Heart left ventricle (tissue), 16 donors: ENCODE measurements around the gene IMPDH2. TPM values are rescaled to one million over a fixed set of nuclear protein-coding genes. Genes with fewer than 3 reads are reported as not detected.
A peak's percentile ranks its signal among the peaks of the same experiment; 100 is the strongest.

Experiments used
- ATAC-seq, 4 donors: fragments of 200-7000 bp; cut with Tn5 transposase; one replicate each; pipeline ENCODE4 v1.9.1; 2020 to 2022; ENCODE audit warnings: moderate library complexity in 4 of 4, mild to moderate bottlenecking in 3 of 4, moderate number of reproducible peaks in 1 of 4
- DNase-seq, 5 donors: peaks; one replicate each; pipeline ENCODE4 v3.0.0-alpha.2; 2020
- H3K27ac ChIP-seq, 12 donors: fragments of 200-600 bp; sonication (generic) in 4 of 12; one replicate each; pipeline versions ENCODE4 v1.5.0 to v1.8.0; 2016 to 2022; ENCODE audit warnings: mild to moderate bottlenecking in 2 of 12
- H3K27me3 ChIP-seq, 9 donors: fragments of 200-600 bp; sonication (generic) in 2 of 9; one replicate each; pipeline versions ENCODE4 v1.5.1 to v1.8.0; 2016 to 2022; ENCODE audit warnings: mild to moderate bottlenecking in 3 of 9
- H3K36me3 ChIP-seq, 9 donors: fragments of 200-600 bp; sonication (generic) in 2 of 9; one replicate each; pipeline versions ENCODE4 v1.5.0 to v1.8.0; 2018 to 2022; ENCODE audit warnings: mild to moderate bottlenecking in 2 of 9
- H3K4me1 ChIP-seq, 12 donors: fragments of 200-600 bp; sonication (generic) in 4 of 12; one replicate each; pipeline versions ENCODE4 v1.5.0 to v1.8.0; 2016 to 2022; ENCODE audit warnings: mild to moderate bottlenecking in 3 of 12
- H3K4me3 ChIP-seq, 12 donors: fragments of 200-600 bp; sonication (generic) in 4 of 12; one replicate each; pipeline versions ENCODE4 v1.5.0 to v1.8.0; 2017 to 2022; ENCODE audit warnings: mild to moderate bottlenecking in 9 of 12, moderate library complexity in 4 of 12
- H3K9me3 ChIP-seq, 12 donors: fragments of 200-600 bp; sonication (generic) in 4 of 12; one replicate each; pipeline versions ENCODE4 v1.5.0 to v1.8.0; 2016 to 2022; ENCODE audit warnings: mild to moderate bottlenecking in 1 of 12
- CTCF ChIP-seq, 12 donors: fragments of 200-600 bp; sonication (generic) in 4 of 12; IDR thresholded peaks; one replicate each; pipeline versions ENCODE4 v1.5.0 to v1.8.0; 2018 to 2022; ENCODE audit warnings: antibody characterized with exemption in 12 of 12, mild to moderate bottlenecking in 5 of 12
- POLR2A ChIP-seq, 2 donors: fragments of 450-650 bp; IDR thresholded peaks; one replicate each; pipeline ENCODE4 v1.6.1; 2017; ENCODE audit warnings: antibody characterized with exemption in 2 of 2, mild to moderate bottlenecking in 2 of 2, moderate library complexity in 2 of 2
- WGBS, 4 donors: extraction: QIAGEN DNeasy Blood & Tissue Kit in 2 of 4; methylation state at CpG; one replicate each; pipeline versions ENCODE4 v1.1.5 to v1.1.7; 2013 to 2018; 5-methylcytosine and 5-hydroxymethylcytosine counted together
- intact Hi-C, 10 donors: fragments of 100-400 bp; cut with DNase I; formaldehyde crosslinking; loops; one replicate each; pipeline versions ENCODE4 v1.11.1 to v1.14.2; 2022
- polyA plus RNA-seq, 2 donors: library from polyadenylated mRNA; stranded (reverse); fragments of 200-250 nt; gene quantifications; one replicate each; pipeline ENCODE4 v1.2.3, GENCODE V29; 2013
- total RNA-seq, 9 donors: library from RNA; depleted of rRNA in 2 of 9; stranded (reverse); fragments of >200 nt in 2 of 9; fragmentation: NEBNext Ultra II Directional in 3 of 9; extraction: Animal tissue kit (Norgen Biotek cat#: 25700) in 3 of 9; gene quantifications; one replicate each; pipeline versions ENCODE4 v1.1.0 to v1.2.4, GENCODE V29; 2016 to 2023
- donor health status: ischemic (EF 13 %, LVEDD 7.1; RV severe dilation, severe dysfunction).
- donor health status: healthy with polysubstance abuse.
- donor health status: DM: no; HTN: yes; CAD: no.
- donor health status: DM: no; HTN: no; CAD: no.
- donor health status: ischemic (EF 25% LVEDD 6.9; RV normal size, moderate dysfunction).
- donor health status: ischemic (EF 25% LVEDD 5.7; RV mildly dilated, moderate dysfunction).
- donor health status: healthy.
- donor health status: DM: yes; HTN: yes; CAD: no.
- donor health status: ischemic (EF 35%, LVEDD 5.7; RV mildly dilated, moderate dysfunction).
- donor health status: nonischemic (EF 11% LVEDD 7.7; RV severe dilation, severe dysfunction).
- donor health status: DM: yes; HTN: yes; CAD: no.
- donor health status: PGD.
- donor health status: ischemic (EF 29% LVEDD 5.4; RV normal size, mild dysfunction).
- donor health status: nonischemic (EF 23%, LVEDD 6.1; RV moderate dilation, normal function).

Gene IMPDH2
- total and polyA plus RNA-seq, 11 donors, result 35.9 to 116 (median 55.4) TPM

- Histone ChIP-seq H3K27me3 (no peaks in the 10 kb centered on the region), H3K36me3 (peaks cover 0 to 31% (median 21%) of the 10 kb centered on the region in 9 donors), H3K4me1 (peaks cover 0 to 36% (median 22%) of the 10 kb centered on the region in 12 donors), H3K9me3 (no peaks in the 10 kb centered on the region), H3K4me3 (peak overlapping the region; percentile 63 to 95 (median 87)), H3K27ac (peak overlapping the region; percentile 68 to 98 (median 90))
- ATAC-seq, result no peak
- 4 to 13% (median 7%) methylated on average over 12 to 21 of the region's 21 CpGs for WGBS, 4 donors
- intact Hi-C loops, result loop anchor here in 6 of 10 donors (2.0 to 10.0 kb wide), 5 partner anchors 32 to 458 kb away; partner anchors contain the start of gene QRICH1 (in 2 of the 6)
- DNase-seq, result no peak
- TF ChIP-seq CTCF (IDR thresholded peaks at IDR 0.05) (no peak), POLR2A (IDR thresholded peaks at IDR 0.05) (no peak)
Measured at GRCh38 chr3:48989126-48989795, 39.9 kb downstream of the IMPDH2 start.

GRCh38 chr3:48985831-48986376 is 43.3 kb downstream of the IMPDH2 start:
- 84 to 92% (median 91%) methylated on average over 7 of the region's 7 CpGs for WGBS, 4 donors
- Histone ChIP-seq H3K4me1 (peaks cover 0 to 25% (median 11%) of the 10 kb centered on the region in 12 donors), H3K36me3 (peaks cover 0 to 61% (median 55%) of the 10 kb centered on the region in 9 donors), H3K4me3 (no peak overlapping the region), H3K9me3 (no peaks in the 10 kb centered on the region), H3K27ac (no peak overlapping the region), H3K27me3 (no peaks in the 10 kb centered on the region)
- ATAC-seq, result no peak
- TF ChIP-seq POLR2A (IDR thresholded peaks at IDR 0.05), result no peak
- no peak for TF ChIP-seq CTCF (IDR thresholded peaks at IDR 0.05)
- DNase-seq, result no peak
- intact Hi-C loops, result loop anchor here in 6 of 10 donors (5.0 to 10.0 kb wide), 3 partner anchors 109 to 461 kb away; partner anchors contain the start of gene QRICH1 (in 1 of the 6)

- intact Hi-C loops, result loop anchor here in 6 of 10 donors (5.0 to 10.0 kb wide), 3 partner anchors 110 to 463 kb away; partner anchors contain the start of gene QRICH1 (in 1 of the 6)
- H3K27me3 ChIP-seq, result no peaks in the 10 kb centered on the region
- DNase-seq (no peak), ATAC-seq (no peak)
- H3K27ac ChIP-seq, result no peak overlapping the region
- TF ChIP-seq POLR2A (IDR thresholded peaks at IDR 0.05) (no peak), CTCF (IDR thresholded peaks at IDR 0.05) (no peak)
- peaks cover 0 to 19% (median 11%) of the 10 kb centered on the region in 12 donors for H3K4me1 ChIP-seq
- H3K4me3 ChIP-seq, result no peak overlapping the region
- no peaks in the 10 kb centered on the region for H3K9me3 ChIP-seq
- peaks cover 0 to 74% (median 67%) of the 10 kb centered on the region in 9 donors for H3K36me3 ChIP-seq
Measured at GRCh38 chr3:48984663-48985062, 44.5 kb downstream of the IMPDH2 start.

GRCh38 chr3:48983096-48983495 is 46.1 kb downstream of the IMPDH2 start:
- no peak overlapping the region for H3K27ac ChIP-seq
- TF ChIP-seq CTCF (IDR thresholded peaks at IDR 0.05) (no peak), POLR2A (IDR thresholded peaks at IDR 0.05) (no peak)
- intact Hi-C loops, result loop anchor here in 3 of 10 donors (10.0 kb wide), 2 partner anchors 112 to 462 kb away; partner anchors contain the start of gene QRICH1 (in 1 of the 3)

More at GRCh38 chr3:48983096-48983495, 46.1 kb downstream of the IMPDH2 start:
- WGBS, 4 donors, result 82 to 95% (median 86%) methylated on average over 4 of the region's 4 CpGs
- Histone ChIP-seq H3K4me3 (no peak overlapping the region), H3K27me3 (no peaks in the 10 kb centered on the region), H3K4me1 (peaks cover 0 to 10% (median 2%) of the 10 kb centered on the region in 12 donors), H3K36me3 (peaks cover 2 to 88% (median 81%) of the 10 kb centered on the region in 9 donors), H3K9me3 (no peaks in the 10 kb centered on the region)
- DNase-seq, result no peak
- ATAC-seq, result no peak
